ENCODE measurements around the gene OR3A3.

OR3A3 gene

DNA sequence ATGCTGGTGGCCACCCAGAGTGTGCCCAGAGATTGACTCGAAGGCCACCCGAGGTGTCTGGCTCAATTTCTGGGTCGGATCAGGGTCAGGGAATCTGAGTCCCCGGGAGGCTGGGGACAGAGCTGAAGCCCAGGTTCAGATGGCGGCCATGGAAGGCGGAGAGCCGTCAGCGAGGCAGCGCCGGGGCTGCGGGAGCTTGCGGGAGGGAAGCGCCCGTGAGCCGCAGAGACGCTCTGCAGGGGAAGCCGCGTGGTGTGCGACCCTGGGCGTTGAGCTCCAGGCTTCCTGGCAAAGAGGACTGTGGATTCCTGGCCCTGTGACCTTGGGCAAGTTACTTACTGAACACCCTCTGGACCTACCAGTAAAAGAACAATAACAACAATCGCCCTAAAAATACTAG lies 61.0 kb downstream of the OR3A3 start:
- no peak for DNase-seq

Measured in fibroblast of skin of abdomen (primary cell).